GM23248 (cell line): ENCODE measurements around the gene GXYLT2. TPM values are rescaled to one million over a fixed set of nuclear protein-coding genes. Genes with fewer than 3 reads are reported as not detected.

ENCODE experiments used
- DNase-seq: peaks from one replicate; pipeline ENCODE4 v3.0.0-alpha.2; 2015
- H2AFZ ChIP-seq: fragments of 200-600 bp; sonication (generic); 2 replicates; pipeline ENCODE4 v1.6.1; 2016; ENCODE audit warnings: antibody characterized with exemption
- H3F3A ChIP-seq: fragments of 200-600 bp; sonication (generic); 2 replicates; pipeline ENCODE4 v1.6.1; 2016; ENCODE audit warnings: mild to moderate bottlenecking, antibody characterized with exemption, mixed run types; ENCODE audit not compliant: insufficient read depth
- H3K27ac ChIP-seq: fragments of 200-600 bp; sonication (generic); 2 replicates; pipeline ENCODE4 v1.5.1; 2016; ENCODE audit warnings: mild to moderate bottlenecking
- H3K27me3 ChIP-seq: fragments of 200-600 bp; sonication (generic); replicated peaks from 2 replicates; pipeline ENCODE4 v1.6.1; 2016; ENCODE audit warnings: mild to moderate bottlenecking; ENCODE audit not compliant: insufficient read depth
- H3K36me3 ChIP-seq: fragments of 200-600 bp; sonication (generic); 2 replicates; pipeline ENCODE4 v1.6.1; 2016; ENCODE audit warnings: low read depth, mild to moderate bottlenecking
- H3K4me1 ChIP-seq: fragments of 200-600 bp; sonication (generic); 2 replicates; pipeline ENCODE4 v1.6.1; 2016; ENCODE audit warnings: mild to moderate bottlenecking; ENCODE audit not compliant: insufficient read depth
- H3K4me2 ChIP-seq: fragments of 200-600 bp; sonication (generic); one replicate; pipeline ENCODE4 v1.6.1; 2016; ENCODE audit warnings: mild to moderate bottlenecking; ENCODE audit not compliant: unreplicated experiment
- H3K4me3 ChIP-seq: fragments of 200-600 bp; sonication (generic); 2 replicates; pipeline ENCODE4 v1.5.1; 2016; ENCODE audit warnings: mild to moderate bottlenecking
- H3K79me2 ChIP-seq: fragments of 200-600 bp; sonication (generic); 2 replicates; pipeline ENCODE4 v1.6.1; 2016; ENCODE audit warnings: mild to moderate bottlenecking; ENCODE audit not compliant: insufficient read depth
- H3K9ac ChIP-seq: fragments of 200-600 bp; sonication (generic); 2 replicates; pipeline ENCODE4 v1.6.1; 2016; ENCODE audit warnings: mild to moderate bottlenecking
- H3K9me2 ChIP-seq: fragments of 200-600 bp; sonication (generic); 2 replicates; pipeline ENCODE4 v1.6.1; 2016; ENCODE audit warnings: mixed run types, mild to moderate bottlenecking, moderate library complexity; ENCODE audit not compliant: insufficient read depth
- H3K9me3 ChIP-seq: fragments of 200-600 bp; sonication (generic); one replicate; pipeline ENCODE4 v1.6.1; 2017; ENCODE audit warnings: low read depth
- H4K20me1 ChIP-seq: fragments of 200-600 bp; sonication (generic); 2 replicates; pipeline ENCODE4 v1.6.0; 2016; ENCODE audit not compliant: insufficient read depth
- EZH2 ChIP-seq: fragments of 200-600 bp; sonication (generic); IDR thresholded peaks from 2 replicates; pipeline ENCODE4 v1.6.1; 2018; ENCODE audit warnings: antibody characterized with exemption, mild to moderate bottlenecking; ENCODE audit not compliant: insufficient read depth, poor library complexity, severe bottlenecking
- EZH2phosphoT487 ChIP-seq: fragments of 200-600 bp; sonication (generic); IDR thresholded peaks from 2 replicates; pipeline ENCODE4 v1.6.1; 2018; ENCODE audit warnings: antibody characterized with exemption, moderate library complexity, mild to moderate bottlenecking, low read depth; ENCODE audit not compliant: insufficient read depth
- WGBS, 2 experiments: methylation state at CpG; one replicate each; pipeline ENCODE4 v1.1.6; 2015 to 2017; ENCODE audit warnings: low lambda C conversion rate in 2 of 2, low coverage in 1 of 2; ENCODE audit errors: missing lambda C conversion rate in 2 of 2; 5-methylcytosine and 5-hydroxymethylcytosine counted together
- in situ Hi-C: fragments of 300-500 bp; cut with MboI; formaldehyde crosslinking; loops from 2 replicates; pipeline ENCODE4 v1.15.0; 2020
- polyA plus RNA-seq: library from polyadenylated mRNA; unstranded; fragments of >200 nt; fragmentation: Nextera tagmentation; extraction: Ambion mirVana; gene quantifications from 2 replicates; pipeline ENCODE4 v1.2.1, GENCODE V29; 2016
- total RNA-seq: library from RNA; depleted of rRNA; stranded (reverse); fragments of >200 nt; shearing (Covaris generic); gene quantifications from 2 replicates; pipeline ENCODE4 v1.2.3, GENCODE V29; 2014

GXYLT2 gene
- total and polyA plus RNA-seq, 2 experiments from 2014 or later: 1.2 to 13.2 TPM

- Histone ChIP-seq H3F3A (peaks cover 30% of the 10 kb centered on the region), H4K20me1 (no peaks in the 10 kb centered on the region), H3K4me3 (no peak overlapping the region), H3K9ac (no peak overlapping the region), H3K9me3 (no peaks in the 10 kb centered on the region), H3K4me2 (no peak overlapping the region), H3K4me1 (peaks cover 20% of the 10 kb centered on the region), H3K36me3 (no peaks in the 10 kb centered on the region), H3K27ac (no peak overlapping the region), H3K9me2 (no peaks in the 10 kb centered on the region), H2AFZ (no peak overlapping the region), H3K27me3 (no peaks in the 10 kb centered on the region), H3K79me2 (no peaks in the 10 kb centered on the region)
- no peak for DNase-seq
- TF ChIP-seq EZH2phosphoT487 (no peak), EZH2 (no peak)
- in situ Hi-C loops: loop anchor here (10.0 kb wide), 1 partner anchor 112 kb away; no protein-coding TSS in a partner anchor
- 97 to 99% methylated on average over 5 of the region's 5 CpGs for WGBS, 2 experiments
Observed at GRCh38 chr3:72942427-72942826, 54.6 kb downstream of the GXYLT2 start.

GRCh38 chr3:72944696-72945095 lies 56.9 kb downstream of the GXYLT2 start:
- DNase-seq: no peak

GRCh38 chr3:72947715-72948490 lies 60.1 kb downstream of the GXYLT2 start:
- TF ChIP-seq EZH2phosphoT487: no peak
- TF ChIP-seq EZH2: no peak
- Histone ChIP-seq H3K9ac (no peak overlapping the region), H3K36me3 (no peaks in the 10 kb centered on the region), H3K4me1 (peaks cover 6% of the 10 kb centered on the region), H3K79me2 (no peaks in the 10 kb centered on the region), H3K9me2 (no peaks in the 10 kb centered on the region), H4K20me1 (no peaks in the 10 kb centered on the region), H3K9me3 (no peaks in the 10 kb centered on the region), H2AFZ (no peak overlapping the region), H3K4me3 (no peak overlapping the region), H3F3A (peaks cover 9% of the 10 kb centered on the region), H3K27me3 (no peaks in the 10 kb centered on the region), H3K27ac (no peak overlapping the region), H3K4me2 (no peak overlapping the region)
- no peak for DNase-seq
- 91 to 92% methylated on average over 8 of the region's 8 CpGs for WGBS, 2 experiments
- in situ Hi-C loops: loop anchor here (10.0 kb wide), 1 partner anchor 107 kb away; no protein-coding TSS in a partner anchor

More at GRCh38 chr3:72944696-72945095, 56.9 kb downstream of the GXYLT2 start:
- Histone ChIP-seq H3F3A (peaks cover 9% of the 10 kb centered on the region), H4K20me1 (no peaks in the 10 kb centered on the region), H3K4me1 (peaks cover 6% of the 10 kb centered on the region), H2AFZ (no peak overlapping the region), H3K9me3 (no peaks in the 10 kb centered on the region), H3K4me3 (no peak overlapping the region), H3K9ac (no peak overlapping the region), H3K4me2 (no peak overlapping the region), H3K9me2 (no peaks in the 10 kb centered on the region), H3K27ac (no peak overlapping the region), H3K79me2 (no peaks in the 10 kb centered on the region), H3K27me3 (no peaks in the 10 kb centered on the region), H3K36me3 (no peaks in the 10 kb centered on the region)
- WGBS, 2 experiments: 89 to 92% methylated on average over 7 of the region's 7 CpGs
- in situ Hi-C loops: loop anchor here (10.0 kb wide), 1 partner anchor 110 kb away; no protein-coding TSS in a partner anchor
- no peak for TF ChIP-seq EZH2phosphoT487
- TF ChIP-seq EZH2: no peak

GRCh38 chr3:72949016-72949415 lies 61.2 kb downstream of the GXYLT2 start:
- H3K27ac ChIP-seq: no peak overlapping the region
- WGBS, 2 experiments: 91 to 93% methylated on average over 4 of the region's 4 CpGs
- no peaks in the 10 kb centered on the region for H3K9me2 ChIP-seq
- no peak overlapping the region for H3K4me2 ChIP-seq
- H3K36me3 ChIP-seq: no peaks in the 10 kb centered on the region
- in situ Hi-C loops: loop anchor here (10.0 kb wide), 1 partner anchor 106 kb away; no protein-coding TSS in a partner anchor
- no peak overlapping the region for H3K9ac ChIP-seq
- TF ChIP-seq EZH2: no peak
- TF ChIP-seq EZH2phosphoT487: no peak
- no peak for DNase-seq
- no peaks in the 10 kb centered on the region for H3K27me3 ChIP-seq
- H3K9me3 ChIP-seq: no peaks in the 10 kb centered on the region
- peaks cover 9% of the 10 kb centered on the region for H3F3A ChIP-seq
- H3K4me1 ChIP-seq: peaks cover 6% of the 10 kb centered on the region
- H3K79me2 ChIP-seq: no peaks in the 10 kb centered on the region
- no peak overlapping the region for H3K4me3 ChIP-seq
- H2AFZ ChIP-seq: no peak overlapping the region
- H4K20me1 ChIP-seq: no peaks in the 10 kb centered on the region
